ENCODE results near the gene KIF2C.

The KIF2C gene

DNA sequence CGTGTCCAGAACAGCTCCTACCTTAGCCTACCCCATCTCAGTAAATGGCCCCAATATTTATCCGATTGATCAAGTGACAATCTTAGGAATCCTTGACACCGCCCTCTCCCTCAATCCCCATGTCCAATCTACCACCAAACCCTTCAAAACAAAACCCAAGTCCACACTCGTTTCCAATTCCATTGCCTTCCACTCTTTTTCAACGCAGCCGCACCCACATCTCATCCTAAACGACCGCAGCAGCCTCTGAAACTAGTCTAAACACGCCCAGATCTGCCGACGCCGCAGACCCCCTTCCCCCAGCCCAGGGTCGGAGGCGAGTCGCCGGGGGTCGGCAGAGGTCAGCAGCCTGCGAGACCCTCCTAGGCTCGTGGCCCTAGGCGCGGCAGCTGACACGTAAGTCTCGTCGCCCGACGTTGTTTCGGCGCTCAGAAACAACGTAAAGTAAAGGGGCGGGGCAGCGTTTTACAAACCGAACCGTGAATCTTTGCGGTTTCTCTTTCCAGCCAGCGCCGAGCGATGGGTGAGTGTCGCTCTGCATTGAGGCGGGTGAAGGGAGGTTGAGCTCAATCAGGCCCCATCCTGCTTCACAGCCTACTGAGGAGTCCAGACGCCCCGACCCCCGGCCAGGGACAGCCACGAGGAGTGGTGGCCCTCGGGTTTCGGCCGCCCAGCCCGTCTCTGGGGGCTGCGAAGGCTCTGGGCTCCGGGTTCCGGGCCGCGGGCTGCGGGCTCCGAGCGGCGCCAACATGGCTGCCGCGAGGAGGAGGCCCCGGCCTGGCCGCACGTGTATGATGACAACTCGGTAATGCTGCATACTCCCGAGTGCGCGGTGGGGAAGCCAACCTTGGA is 35.7 kb downstream of the KIF2C start, which contains the start of gene RPS8:
Gene RPS8, plus strand, starts transcription at position 463 of the 852 bp plus-strand sequence. Its CDS starts 57 bp downstream, at position 520.
- peak; percentile 98 for DNase-seq

GRCh38 chr1:44775930-44776729 is 36.5 kb downstream of the KIF2C start:
- no peak for DNase-seq

DNA sequence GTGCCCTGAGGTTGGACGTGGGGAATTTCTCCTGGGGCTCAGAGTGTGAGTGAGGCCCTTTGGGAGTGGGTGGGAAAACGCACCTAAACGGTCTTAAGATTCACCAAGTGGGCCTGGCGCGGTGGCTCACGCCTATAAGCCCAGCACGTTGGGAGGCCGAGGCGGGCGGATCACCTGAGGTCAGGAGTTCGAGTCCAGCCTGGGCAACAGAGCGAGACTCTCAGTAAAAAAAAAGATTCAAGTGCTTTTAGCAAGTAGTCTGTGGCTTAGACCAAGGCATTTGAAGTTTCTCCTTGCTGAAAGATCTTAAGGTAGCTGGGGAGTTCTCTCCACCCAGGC is 37.1 kb downstream of the KIF2C start:
- DNase-seq: no peak

GRCh38 chr1:44777547-44777946 is 37.9 kb downstream of the KIF2C start:
- DNase-seq: no peak

DNA sequence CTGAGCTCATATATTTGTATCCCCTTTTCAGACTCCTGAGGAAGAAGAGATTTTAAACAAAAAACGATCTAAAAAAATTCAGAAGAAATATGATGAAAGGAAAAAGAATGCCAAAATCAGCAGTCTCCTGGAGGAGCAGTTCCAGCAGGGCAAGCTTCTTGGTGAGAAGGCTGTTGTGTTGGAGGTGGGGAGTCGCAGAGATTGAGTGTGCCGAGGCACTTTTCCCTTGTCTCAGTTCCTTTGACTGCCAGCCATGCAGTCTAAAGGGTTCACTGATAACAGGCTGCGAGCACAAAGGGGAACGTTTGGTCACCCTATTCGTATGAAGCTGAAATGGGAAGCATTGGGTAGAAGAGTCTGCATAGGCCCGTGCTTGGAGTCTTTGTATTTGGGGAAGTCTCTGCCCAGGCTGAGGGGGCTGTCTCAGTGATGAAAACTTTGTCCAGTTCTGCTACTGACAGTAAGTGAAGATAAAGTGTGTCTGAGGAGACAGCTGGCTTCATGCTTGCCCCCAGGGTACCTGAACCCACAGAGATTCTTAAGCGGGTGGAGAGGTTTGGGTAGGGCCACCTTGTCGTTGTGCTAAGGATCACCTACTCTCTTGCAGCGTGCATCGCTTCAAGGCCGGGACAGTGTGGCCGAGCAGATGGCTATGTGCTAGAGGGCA is 38.5 kb downstream of the KIF2C start:
- no peak for DNase-seq

DNA sequence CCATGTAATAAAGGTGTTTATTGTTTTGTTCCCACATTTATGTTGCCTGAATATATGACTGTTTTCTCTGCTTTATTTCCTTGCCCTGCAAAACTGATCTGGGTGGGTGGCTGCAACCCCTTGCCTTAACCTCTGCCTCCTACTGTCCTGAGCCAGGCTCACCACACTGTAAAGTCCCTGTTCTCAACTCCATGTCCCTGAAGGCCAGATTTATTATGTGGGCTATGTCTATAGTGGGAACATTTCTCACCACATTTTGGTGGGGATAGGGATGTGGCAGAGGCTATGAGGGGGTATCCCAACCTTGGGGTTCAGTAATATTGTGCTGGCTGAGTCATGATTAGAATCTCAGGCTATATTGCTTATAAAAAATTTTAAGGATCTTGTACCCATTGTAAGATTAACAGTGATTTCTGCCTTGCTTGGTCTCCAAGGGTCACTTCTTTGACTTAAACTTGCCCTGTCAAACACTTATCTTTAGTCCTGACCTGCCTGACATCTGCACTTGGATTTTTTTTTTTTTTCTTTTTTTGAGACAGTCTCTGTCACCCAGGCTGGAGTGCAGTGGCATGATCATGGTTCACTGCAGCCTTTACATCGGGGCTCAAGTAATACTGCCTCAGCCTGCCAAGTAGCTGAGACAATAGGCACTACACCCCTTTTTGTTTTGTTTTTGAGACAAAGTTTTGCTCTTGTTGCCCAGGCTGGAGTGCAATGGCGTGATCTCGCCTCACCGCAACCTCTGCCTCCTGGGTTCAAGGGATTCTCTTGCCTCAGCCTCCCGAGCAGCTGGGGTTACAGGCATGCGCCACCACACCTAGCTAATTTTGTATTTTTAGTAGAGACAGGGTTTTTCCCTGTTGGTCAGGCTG is 39.3 kb downstream of the KIF2C start:
- no peak for DNase-seq

GRCh38 chr1:44780583-44781121 is 41.0 kb downstream of the KIF2C start:
- no peak for DNase-seq

DNA sequence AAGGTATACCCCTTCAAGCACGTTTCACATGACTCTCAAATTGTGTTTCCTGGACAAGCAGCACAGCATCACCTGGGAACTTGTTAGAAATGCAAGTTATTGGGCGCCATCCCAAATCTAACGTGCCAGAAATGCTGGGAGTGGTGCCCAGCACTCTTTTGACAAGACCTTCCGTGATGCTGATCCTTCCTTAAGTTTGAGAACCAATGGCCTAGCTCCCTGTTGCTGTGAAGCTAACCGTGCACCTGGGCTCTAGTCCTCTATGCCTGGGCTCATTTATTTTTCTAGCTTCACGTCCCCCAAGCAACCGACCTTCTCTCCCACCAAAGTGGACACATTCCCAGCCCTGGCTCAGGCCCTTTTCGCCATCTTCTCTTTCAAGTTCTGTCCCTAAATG is 44.1 kb downstream of the KIF2C start:
- no peak for DNase-seq

DNA sequence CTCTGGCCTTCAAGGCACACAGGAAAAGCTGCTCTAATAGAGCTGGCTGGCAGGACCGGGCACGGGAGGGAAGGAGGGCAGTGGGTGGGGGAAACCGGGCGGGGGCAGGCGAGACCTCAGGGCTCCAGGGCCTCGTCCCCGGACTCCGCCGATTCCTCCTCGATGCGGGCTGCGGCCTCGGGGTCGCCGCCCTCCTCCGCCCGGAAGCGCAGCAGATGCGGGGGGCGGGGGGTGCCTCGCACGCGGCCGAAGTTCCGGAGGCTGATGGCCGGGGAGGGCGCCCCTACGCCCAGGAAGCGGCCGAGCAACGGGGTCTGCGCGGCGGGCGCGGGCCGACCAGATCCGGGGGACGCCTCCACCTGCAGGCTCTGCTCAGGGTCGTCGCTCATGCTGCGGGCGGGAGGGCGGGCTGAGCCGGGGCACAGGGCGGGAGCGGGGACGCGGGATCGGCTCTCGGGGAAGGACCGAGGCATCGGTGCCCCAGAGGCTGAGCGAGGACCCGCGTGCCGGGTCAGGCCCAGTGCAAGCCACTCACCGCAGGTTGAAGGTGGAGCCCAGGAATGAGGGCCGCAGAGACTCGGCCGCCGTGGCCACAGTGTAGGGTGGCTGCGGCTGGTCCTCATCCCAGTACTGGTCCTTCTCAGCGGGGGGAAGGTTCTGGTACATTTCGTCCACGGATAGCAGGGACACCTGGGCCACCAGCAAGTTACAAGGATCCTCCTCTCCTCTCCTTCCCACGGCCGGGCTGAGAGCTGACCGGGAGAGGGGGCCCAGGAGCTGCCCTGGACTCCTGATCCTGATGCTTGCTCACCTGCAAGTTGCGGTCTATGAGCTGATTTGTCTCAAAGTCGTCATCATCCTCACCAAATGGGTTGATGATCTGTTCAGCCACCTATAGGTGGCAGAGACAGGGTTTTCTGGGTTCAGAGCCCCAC is 44.7 kb downstream of the KIF2C start:
- DNase-seq: peak; percentile 70

DNA sequence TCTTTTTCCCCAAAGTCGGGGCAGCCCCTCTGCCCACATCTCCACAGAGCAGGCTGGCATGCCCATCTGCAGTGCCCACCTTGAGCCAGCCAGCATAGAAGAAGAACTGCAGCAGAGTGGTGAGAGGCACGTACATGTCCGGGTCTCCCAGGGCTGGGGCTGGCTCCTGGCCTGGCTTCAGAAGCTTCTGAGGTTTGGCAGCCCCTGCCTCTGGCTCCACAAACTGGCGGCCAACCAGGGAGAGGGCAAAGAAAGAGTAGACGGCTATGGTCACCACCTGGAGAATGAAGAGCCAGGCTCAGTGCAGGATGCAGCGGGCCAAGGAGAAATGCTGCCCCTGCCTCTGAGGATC is 45.4 kb downstream of the KIF2C start:
- DNase-seq: no peak

DNA sequence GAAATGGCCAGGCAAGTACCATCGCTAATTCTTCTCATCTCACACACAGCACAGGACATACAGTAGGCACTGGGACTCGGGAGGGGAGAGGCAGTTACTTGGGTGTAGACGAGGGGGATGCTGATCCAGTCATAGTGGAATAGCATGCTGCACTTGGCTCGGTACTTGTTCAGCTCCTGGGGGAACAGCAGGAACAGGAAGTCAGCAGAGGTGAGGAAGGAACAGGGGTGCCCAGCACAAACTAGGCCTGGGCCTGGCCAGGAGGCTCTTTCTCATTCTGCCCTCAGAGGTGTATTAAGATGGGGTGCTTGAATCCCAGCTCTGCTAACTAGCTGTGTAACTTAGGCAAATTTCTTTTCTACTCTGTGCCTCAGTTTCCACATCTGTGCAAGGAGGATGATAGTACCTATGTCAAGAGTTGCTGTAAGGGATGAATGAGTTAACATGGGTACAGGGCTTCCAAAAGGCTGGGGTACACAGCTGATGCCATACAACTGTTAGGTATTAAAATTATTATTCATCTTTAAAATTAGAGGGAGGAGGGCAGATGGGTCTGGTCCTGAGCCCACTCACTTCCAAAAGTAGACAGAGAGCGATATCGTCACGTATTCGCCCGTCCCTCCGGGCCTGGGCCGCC is 46.0 kb downstream of the KIF2C start:
- no peak for DNase-seq

DNA sequence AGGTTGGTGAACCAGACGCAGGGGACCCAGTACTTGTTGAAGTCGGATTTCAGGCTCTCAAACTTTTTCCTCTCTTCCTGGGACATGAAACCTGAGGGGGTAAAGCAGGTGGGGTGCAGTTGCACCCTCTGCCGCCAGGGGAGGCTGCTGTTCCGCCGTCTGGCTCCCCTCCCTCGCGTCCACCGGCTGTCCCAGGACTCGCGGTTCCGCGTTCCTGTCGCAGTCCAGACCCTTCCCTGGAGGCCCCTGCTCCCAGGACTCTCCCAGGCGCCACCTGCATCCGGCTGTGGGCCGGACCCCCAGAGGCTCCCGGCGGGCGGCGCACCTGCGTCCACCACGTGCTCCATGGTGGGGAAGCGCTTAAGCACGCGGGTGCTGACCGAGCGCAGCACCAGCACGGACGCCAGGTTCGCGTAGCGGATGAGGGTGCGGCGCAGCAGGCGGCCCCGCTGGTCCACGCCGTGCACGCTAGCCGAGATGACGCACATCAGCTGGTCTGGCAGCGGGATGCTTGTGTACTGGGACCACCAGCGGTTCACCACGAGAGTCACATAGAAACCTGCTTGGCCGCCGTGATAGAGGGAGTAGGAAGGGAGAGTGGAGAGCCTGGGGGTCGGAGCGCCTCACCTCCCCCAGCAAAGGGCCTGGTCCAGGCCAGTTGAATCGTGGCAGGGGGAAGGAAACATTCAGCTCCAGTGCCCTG is 46.7 kb downstream of the KIF2C start:
- DNase-seq: peak; percentile 89

DNA sequence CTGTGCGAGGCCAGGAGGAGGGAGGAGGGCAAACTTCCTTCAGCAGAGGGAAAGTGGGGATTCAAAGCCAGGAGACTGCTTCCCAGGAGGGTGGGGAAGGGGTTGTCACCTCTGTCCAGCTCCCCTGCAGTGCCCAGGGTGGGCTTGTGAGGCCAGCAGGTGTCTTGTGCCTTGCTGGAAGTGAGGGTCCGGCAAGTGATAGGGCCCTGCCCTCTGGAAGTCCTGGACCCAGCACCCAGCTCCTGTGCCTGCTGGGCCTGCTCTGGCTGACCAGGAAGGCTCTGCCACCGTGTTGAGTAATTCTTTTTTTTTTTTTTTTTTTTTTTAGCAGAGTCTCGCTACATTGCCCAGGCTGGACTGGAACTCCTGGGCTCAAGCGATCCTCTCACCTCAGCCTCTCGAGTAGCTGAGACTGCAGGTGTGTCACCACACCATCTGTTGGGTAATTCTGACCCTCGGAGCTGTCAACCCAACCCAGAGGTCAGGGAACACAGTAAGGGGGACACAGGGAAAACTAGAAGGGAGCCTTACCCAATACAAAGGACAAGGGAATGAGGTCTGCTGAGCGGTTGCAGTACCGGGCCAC is 47.3 kb downstream of the KIF2C start:
- DNase-seq: no peak

- DNase-seq: no peak
Observed at GRCh38 chr1:44787506-44787905, 47.9 kb downstream of the KIF2C start.

GRCh38 chr1:44788120-44788860 is 48.7 kb downstream of the KIF2C start, which contains the start of gene BEST4:
BEST4 (minus strand) TSS chr1:44788170; CDS start chr1:44787705, 465 bp downstream.
- DNase-seq: no peak

- no peak for DNase-seq
Observed at GRCh38 chr1:44790968-44791801, 51.5 kb downstream of the KIF2C start.
